OCI-LY7 (cell line): ENCODE results near the gene OR2V1. TPM values are rescaled to one million over a fixed set of nuclear protein-coding genes. Genes with fewer than 3 reads are reported as not detected.
"Not testable (repeated sequence)": the region's sequence is repeated elsewhere in the genome, so short reads cannot be mapped to it uniquely, and the experiment has no call there.

Source experiments
- BruUV-seq: library from RNA; stranded (reverse); fragments of 400-500 nt; replicated peaks from 2 replicates; lab custom pipeline; 2021; lab: Mats Ljungman, UMichigan
- CTCF ChIA-PET: fragments of 300-600 bp; sonication (Branson Sonifier 250); formaldehyde crosslinking; loops from one replicate; lab custom pipeline; 2022; ENCODE audit warnings: antibody characterized with exemption; ENCODE audit not compliant: unreplicated experiment; lab: Charles Lee
- POLR2A ChIA-PET: fragments of 300-600 bp; sonication (Branson Sonifier 250); formaldehyde crosslinking; loops from one replicate; lab custom pipeline; 2022; ENCODE audit warnings: antibody characterized with exemption; lab: Charles Lee
- DNase-seq: peaks from one replicate; pipeline ENCODE4 v3.0.0-alpha.2; 2015; ENCODE audit warnings: low spot score
- H2AFZ ChIP-seq: fragments of 200-600 bp; sonication (generic), shearing (Covaris generic); 2 replicates; pipeline ENCODE4 v1.6.1; 2014; ENCODE audit warnings: mild to moderate bottlenecking, antibody characterized with exemption, low read length, moderate library complexity
- H3K27ac ChIP-seq: fragments of 200-600 bp; sonication (generic); 2 replicates; pipeline ENCODE4 v1.5.1; 2014; ENCODE audit warnings: mixed run types, low read depth, mild to moderate bottlenecking, moderate library complexity, low read length, inconsistent platforms; ENCODE audit not compliant: poor library complexity, severe bottlenecking
- H3K36me3 ChIP-seq: fragments of 200-600 bp; sonication (generic); 2 replicates; pipeline ENCODE4 v1.6.1; 2014; ENCODE audit warnings: mild to moderate bottlenecking, antibody characterized with exemption, low read length, moderate library complexity, mixed read lengths; ENCODE audit not compliant: insufficient read depth
- H3K4me1 ChIP-seq: fragments of 200-600 bp; sonication (generic); 2 replicates; pipeline ENCODE4 v1.5.1; 2014; ENCODE audit warnings: mild to moderate bottlenecking, low read length; ENCODE audit not compliant: insufficient read depth, poor library complexity, severe bottlenecking
- H3K4me2 ChIP-seq: fragments of 200-600 bp; sonication (generic); 2 replicates; pipeline ENCODE4 v1.6.1; 2014; ENCODE audit warnings: mild to moderate bottlenecking, low read length
- H3K4me3 ChIP-seq: fragments of 200-600 bp; sonication (generic); 2 replicates; pipeline ENCODE4 v1.5.1; 2014; ENCODE audit warnings: mild to moderate bottlenecking, low read depth, low read length; ENCODE audit not compliant: poor library complexity, severe bottlenecking
- H3K79me2 ChIP-seq: fragments of 200-600 bp; sonication (generic); 2 replicates; pipeline ENCODE4 v1.6.1; 2016; ENCODE audit warnings: low read depth, mild to moderate bottlenecking, low read length, moderate library complexity, mixed read lengths; ENCODE audit not compliant: insufficient read depth
- H3K9me2 ChIP-seq: fragments of 200-600 bp; sonication (generic); 2 replicates; pipeline ENCODE4 v1.6.1; 2016; ENCODE audit warnings: mild to moderate bottlenecking, low read length, mixed read lengths; ENCODE audit not compliant: insufficient read depth
- H3K9me3 ChIP-seq: fragments of 200-600 bp; sonication (generic); 2 replicates; pipeline ENCODE4 v1.6.1; 2014; ENCODE audit warnings: mild to moderate bottlenecking, mixed run types, low read length, mixed read lengths
- H4K20me1 ChIP-seq: fragments of 200-600 bp; sonication (generic); 2 replicates; pipeline ENCODE4 v1.6.1; 2014; ENCODE audit warnings: mild to moderate bottlenecking, antibody characterized with exemption, low read length, moderate library complexity, mixed read lengths; ENCODE audit not compliant: insufficient read depth
- CTCF ChIP-seq: fragments of 200-600 bp; sonication (generic); conservative IDR thresholded peaks from 2 replicates; pipeline ENCODE4 v1.5.1; 2014; ENCODE audit warnings: mild to moderate bottlenecking, antibody characterized with exemption, low read length, moderate library complexity, mixed read lengths
- EZH2phosphoT487 ChIP-seq: fragments of 200-600 bp; sonication (generic); IDR thresholded peaks from 2 replicates; pipeline ENCODE4 v1.6.1; 2018; ENCODE audit warnings: low read depth, borderline replicate concordance, mild to moderate bottlenecking, mixed run types, antibody characterized with exemption, low read length, moderate library complexity, mixed read lengths
- intact Hi-C: fragments of 100-400 bp; cut with micrococcal nuclease; formaldehyde crosslinking; loops from one replicate; pipeline ENCODE4 v1.10.0; 2022; ENCODE audit not compliant: unreplicated experiment
- total RNA-seq, 2 experiments: library from RNA; depleted of rRNA in 1 of 2; stranded (reverse); fragments of >200 nt in 1 of 2; shearing (Covaris generic) in 1 of 2; gene quantifications; 2 replicates each; pipeline ENCODE4 v1.2.3, GENCODE V29; 2014 to 2022

OR2V1 gene
- total RNA-seq, 2 experiments from 2014 or later: not detected

GRCh38 chr5:181161534-181162175 lies 30.7 kb upstream of the OR2V1 start:
- no peaks in the 10 kb centered on the region for H3K9me3 ChIP-seq
- H3K36me3 ChIP-seq: no peaks in the 10 kb centered on the region
- CTCF ChIA-PET: interaction anchor here (0.6 kb wide), 1 partner anchor 75 kb away, joined by 3 read pairs; no protein-coding TSS in a partner anchor
- H3K79me2 ChIP-seq: no peaks in the 10 kb centered on the region
- H4K20me1 ChIP-seq: no peaks in the 10 kb centered on the region
- no peaks in the 10 kb centered on the region for H3K9me2 ChIP-seq
- peak overlapping the region; percentile 62 for H3K4me3 ChIP-seq
- intact Hi-C loops: no loop called here
- BruUV-seq: no TSS peak
- DNase-seq: no peak
- POLR2A ChIA-PET: interaction anchor here (0.6 to 1.3 kb wide), 5 partner anchors 10 to 370 kb away, joined by 3 to 6 read pairs (median 4); partner anchors contain the start of gene TRIM41
- peaks cover 48% of the 10 kb centered on the region for H3K4me1 ChIP-seq
- H3K27ac ChIP-seq: peak overlapping the region; percentile 68
- peak overlapping the region; percentile 77 for H2AFZ ChIP-seq
- peak overlapping the region; percentile 78 for H3K4me2 ChIP-seq
- TF ChIP-seq CTCF (no peak), EZH2phosphoT487 (no peak)

GRCh38 chr5:181160755-181161533 lies 30.0 kb upstream of the OR2V1 start:
- H3K9me2 ChIP-seq, H3K36me3 ChIP-seq, H4K20me1 ChIP-seq, H3K79me2 ChIP-seq, H3K9me3 ChIP-seq, BruUV-seq, CTCF ChIA-PET: not testable (repeated sequence)
- peak; percentile 59 for DNase-seq
- peak overlapping the region; percentile 78 for H3K4me2 ChIP-seq
- POLR2A ChIA-PET: interaction anchor here (0.6 to 1.3 kb wide), 5 partner anchors 9 to 370 kb away, joined by 3 to 6 read pairs (median 4); partner anchors contain the start of gene TRIM41
- peaks cover 45% of the 10 kb centered on the region for H3K4me1 ChIP-seq
- H3K27ac ChIP-seq: peak overlapping the region; percentile 68
- intact Hi-C loops: loop anchor here (1.0 kb wide), 1 partner anchor 23 kb away; no protein-coding TSS in a partner anchor
- peak overlapping the region; percentile 77 for H2AFZ ChIP-seq
- peak overlapping the region; percentile 62 for H3K4me3 ChIP-seq

GRCh38 chr5:181160152-181160754 lies 29.3 kb upstream of the OR2V1 start:
- intact Hi-C loops: loop anchor here (1.0 kb wide), 1 partner anchor 24 kb away; no protein-coding TSS in a partner anchor
- H3K9me2 ChIP-seq: no peaks in the 10 kb centered on the region
- H3K4me2 ChIP-seq: peak overlapping the region; percentile 70
- no peaks in the 10 kb centered on the region for H3K9me3 ChIP-seq
- H3K4me3 ChIP-seq: peak overlapping the region; percentile 48
- ChIA-PET CTCF (no interaction called here), POLR2A (interaction anchor here (1.1 to 1.4 kb wide), 2 partner anchors 12 to 24 kb away, joined by 3 to 4 read pairs; no protein-coding TSS in a partner anchor)
- peak overlapping the region; percentile 80 for H3K27ac ChIP-seq
- TF ChIP-seq EZH2phosphoT487 (no peak), CTCF (no peak)
- no peaks in the 10 kb centered on the region for H4K20me1 ChIP-seq
- no TSS peak for BruUV-seq
- DNase-seq: peak; percentile 66
- peaks cover 39% of the 10 kb centered on the region for H3K4me1 ChIP-seq
- no peaks in the 10 kb centered on the region for H3K36me3 ChIP-seq
- peak overlapping the region; percentile 76; the same call in 1 of the 2 replicates for H2AFZ ChIP-seq
- H3K79me2 ChIP-seq: no peaks in the 10 kb centered on the region
